ENCODE results near the gene ARHGEF26. TPM values are rescaled to one million over a fixed set of nuclear protein-coding genes. Genes with fewer than 3 reads are reported as not detected.
A peak's percentile ranks its signal among the peaks of the same experiment; 100 is the strongest.

Gene ARHGEF26
- total RNA-seq, 1 donor = 4.3 TPM

- no peak overlapping the region for H3K4me3 ChIP-seq (ENCODE audit: low read depth, low read length)
- TF ChIP-seq CTCF (IDR thresholded peaks at IDR 0.05; ENCODE audit: insufficient read depth, low read length) = no peak
- DNase-seq (ENCODE audit: low read depth) = no peak
Observed at GRCh38 chr3:154209499-154209898, 88.3 kb downstream of the ARHGEF26 start.

GRCh38 chr3:154210986-154211385, 89.8 kb downstream of the ARHGEF26 start:
- no peak overlapping the region for H3K4me3 ChIP-seq (ENCODE audit: low read depth, low read length)
- TF ChIP-seq CTCF (IDR thresholded peaks at IDR 0.05; ENCODE audit: insufficient read depth, low read length) = no peak
- DNase-seq (ENCODE audit: low read depth) = no peak

DNA sequence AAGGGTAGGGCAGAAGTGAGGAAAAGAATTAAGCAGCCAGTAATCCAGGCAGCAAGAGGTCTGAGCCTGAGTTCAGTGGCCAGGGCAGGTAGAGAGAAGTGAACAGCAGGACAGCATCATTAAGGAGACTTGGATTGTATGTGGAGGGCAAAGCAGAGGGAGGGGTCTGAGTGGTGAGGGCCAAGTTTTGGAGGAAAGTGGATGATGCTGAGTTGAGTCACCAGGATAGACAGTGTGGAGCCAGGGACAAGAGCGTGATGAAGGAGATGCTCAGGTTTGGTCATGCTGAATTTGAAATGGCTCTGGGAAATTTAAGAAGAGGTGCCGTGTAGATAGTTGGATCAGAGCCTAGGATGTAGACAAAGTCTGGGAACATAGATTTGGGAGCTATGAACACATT, 93.1 kb downstream of the ARHGEF26 start:
- DNase-seq (ENCODE audit: low read depth) = peak; percentile 39
- H3K4me3 ChIP-seq (ENCODE audit: low read depth, low read length) = no peak overlapping the region
- TF ChIP-seq CTCF (IDR thresholded peaks at IDR 0.05; ENCODE audit: insufficient read depth, low read length) = no peak

DNA sequence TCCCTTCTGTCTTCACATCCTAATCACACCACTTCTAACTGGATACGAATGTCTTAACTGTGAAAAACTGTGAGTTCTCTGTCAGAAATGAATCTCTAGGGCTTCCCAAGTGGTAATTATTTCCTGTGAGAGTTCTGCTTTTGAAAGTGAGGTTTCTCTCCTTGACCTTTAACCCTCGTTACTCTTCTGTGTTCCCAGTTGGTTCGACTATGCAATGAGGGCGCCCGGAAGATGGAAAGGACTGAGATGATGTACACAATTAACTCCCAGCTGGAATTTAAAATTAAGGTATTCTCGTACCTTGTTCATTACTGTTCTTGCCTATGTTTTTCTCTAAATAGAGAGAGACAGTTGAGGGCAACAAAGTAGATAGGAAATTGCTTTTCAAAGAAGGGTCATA, 96.5 kb downstream of the ARHGEF26 start:
- H3K4me3 ChIP-seq (ENCODE audit: low read depth, low read length) = no peak overlapping the region
- DNase-seq (ENCODE audit: low read depth) = no peak
- no peak for TF ChIP-seq CTCF (IDR thresholded peaks at IDR 0.05; ENCODE audit: insufficient read depth, low read length)

DNA sequence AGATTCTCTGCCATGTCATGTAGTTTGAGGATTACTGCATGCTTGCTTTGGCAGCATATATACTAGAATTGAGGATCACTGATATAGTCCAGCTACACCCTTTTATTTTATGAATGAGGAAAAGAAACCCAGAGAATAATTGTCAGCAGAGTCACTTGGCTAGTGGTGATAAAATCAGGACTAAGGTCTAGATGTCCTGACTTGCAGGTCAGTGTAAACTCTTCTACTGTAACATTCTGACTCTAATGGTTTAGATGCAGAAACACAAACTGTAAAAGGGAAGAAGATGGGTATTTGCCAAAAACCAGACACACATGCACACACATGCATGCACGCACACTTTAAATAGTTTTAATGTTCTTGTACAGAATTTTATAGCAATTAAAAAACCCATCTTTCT, 97.5 kb downstream of the ARHGEF26 start:
- no peak for DNase-seq (ENCODE audit: low read depth)
- TF ChIP-seq CTCF (IDR thresholded peaks at IDR 0.05; ENCODE audit: insufficient read depth, low read length) = no peak
- no peak overlapping the region for H3K4me3 ChIP-seq (ENCODE audit: low read depth, low read length)

DNA sequence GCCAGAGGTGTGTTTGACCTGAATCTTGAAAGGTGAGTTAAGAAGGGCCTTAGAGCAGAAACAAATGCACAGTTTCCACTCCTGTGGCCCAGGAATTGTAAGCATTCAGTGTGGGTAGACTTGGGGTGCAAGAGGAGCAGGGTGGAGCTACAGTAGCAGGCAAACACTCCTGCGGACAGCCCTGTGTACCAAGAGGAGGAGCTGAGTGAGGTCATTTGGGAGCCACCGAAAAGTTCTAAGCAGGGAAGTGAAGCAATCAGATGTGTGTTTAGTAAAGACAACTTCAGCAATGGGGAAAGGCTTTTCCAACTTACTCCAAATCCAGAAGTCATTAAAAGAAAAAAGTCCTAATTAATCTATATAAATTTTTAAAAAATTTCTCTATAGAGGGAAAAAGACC, 99.3 kb downstream of the ARHGEF26 start:
- TF ChIP-seq CTCF (IDR thresholded peaks at IDR 0.05; ENCODE audit: insufficient read depth, low read length) = no peak

GRCh38 chr3:154223519-154223918, 102.3 kb downstream of the ARHGEF26 start:
- TF ChIP-seq CTCF (IDR thresholded peaks at IDR 0.05; ENCODE audit: insufficient read depth, low read length) = no peak
- no peak overlapping the region for H3K4me3 ChIP-seq (ENCODE audit: low read depth, low read length)
- no peak for DNase-seq (ENCODE audit: low read depth)

More for the DNA sequence above, 99.3 kb downstream of the ARHGEF26 start:
- DNase-seq (ENCODE audit: low read depth) = no peak
- H3K4me3 ChIP-seq (ENCODE audit: low read depth, low read length) = no peak overlapping the region
